Measurements from ENCODE around the gene KRT73. TPM values are rescaled to one million over a fixed set of nuclear protein-coding genes. Genes with fewer than 3 reads are reported as not detected.

The KRT73 gene
- total RNA-seq, 1 experiment from 2014 or later, result not detected

- CTCF ChIA-PET, result interaction anchor here (0.5 to 6.6 kb wide), 34 partner anchors 10 to 426 kb away, joined by 3 to 50 read pairs (median 4); partner anchors contain the start of gene KRT5
Measured at GRCh38 chr12:52582971-52583456, 35.3 kb downstream of the KRT73 start.

GRCh38 chr12:52582486-52582885 lies 35.9 kb downstream of the KRT73 start:
- H3K27ac Mint-ChIP-seq, result no peak overlapping the region
- H3K27me3 Mint-ChIP-seq (ENCODE audit: low read depth), result no peaks in the 10 kb centered on the region
- ChIA-PET CTCF (interaction anchor here (0.5 to 6.6 kb wide), 31 partner anchors 10 to 426 kb away, joined by 3 to 50 read pairs (median 4); partner anchors contain the start of gene KRT5), POLR2A (no interaction called here)
- H3K9me3 Mint-ChIP-seq, result no peaks in the 10 kb centered on the region
- no peaks in the 10 kb centered on the region for H3K36me3 Mint-ChIP-seq
- peaks cover 6% of the 10 kb centered on the region for H3K4me1 Mint-ChIP-seq
- no peak for DNase-seq (ENCODE audit: low spot score)
- peak; percentile 8 for ATAC-seq
- no peak overlapping the region; the same call in 1 of the 2 replicates for H3K4me3 Mint-ChIP-seq
- TF ChIP-seq SMAD4 (CRISPR knock-in tag; IDR thresholded peaks at IDR 0.05) (no peak), CDX4 (CRISPR knock-in tag; IDR thresholded peaks at IDR 0.05; ENCODE audit: borderline replicate concordance) (no peak), ZNF281 (CRISPR knock-in tag; IDR thresholded peaks at IDR 0.05) (no peak), PREB (CRISPR knock-in tag; IDR thresholded peaks at IDR 0.05; ENCODE audit: borderline replicate concordance) (no peak), FOXJ3 (CRISPR knock-in tag; IDR thresholded peaks at IDR 0.05; ENCODE audit: borderline replicate concordance) (no peak), ZNF425 (CRISPR knock-in tag; conservative IDR thresholded peaks at IDR 0.05) (no peak), RELA (CRISPR knock-in tag; IDR thresholded peaks at IDR 0.05; ENCODE audit: borderline replicate concordance) (no peak), CREB1 (CRISPR knock-in tag; IDR thresholded peaks at IDR 0.05) (no peak), ZBTB21 (CRISPR knock-in tag; IDR thresholded peaks at IDR 0.05; ENCODE audit: borderline replicate concordance) (no peak), GABPB1 (CRISPR knock-in tag; IDR thresholded peaks at IDR 0.05) (no peak), ZNF396 (CRISPR knock-in tag; IDR thresholded peaks at IDR 0.05; ENCODE audit: borderline replicate concordance) (no peak), EMX1 (CRISPR knock-in tag; IDR thresholded peaks at IDR 0.05) (no peak)

More at GRCh38 chr12:52582971-52583456, 35.3 kb downstream of the KRT73 start:
- H3K27me3 Mint-ChIP-seq (ENCODE audit: low read depth), result no peaks in the 10 kb centered on the region
- no peaks in the 10 kb centered on the region for H3K36me3 Mint-ChIP-seq
- H3K4me3 Mint-ChIP-seq, result no peak overlapping the region; the same call in 1 of the 2 replicates
- H3K9me3 Mint-ChIP-seq, result no peaks in the 10 kb centered on the region
- POLR2A ChIA-PET, result interaction anchor here (0.9 kb wide), 1 partner anchor 287 kb away, joined by 3 read pairs; no protein-coding TSS in a partner anchor
- no peak for TF ChIP-seq CDX4 (CRISPR knock-in tag; IDR thresholded peaks at IDR 0.05; ENCODE audit: borderline replicate concordance)
- no peak for TF ChIP-seq ZNF532 (CRISPR knock-in tag; IDR thresholded peaks at IDR 0.05; ENCODE audit: borderline replicate concordance)
- no peak for TF ChIP-seq ZNF219 (CRISPR knock-in tag; IDR thresholded peaks at IDR 0.05; ENCODE audit: borderline replicate concordance)
- no peak for TF ChIP-seq ZNF396 (CRISPR knock-in tag; IDR thresholded peaks at IDR 0.05; ENCODE audit: borderline replicate concordance)
- no peak for TF ChIP-seq MXD4 (CRISPR knock-in tag; IDR thresholded peaks at IDR 0.05; ENCODE audit: borderline replicate concordance)
- no peak for TF ChIP-seq SOX15 (CRISPR knock-in tag; IDR thresholded peaks at IDR 0.05)
- peak; percentile 74 for DNase-seq (ENCODE audit: low spot score)
- peaks cover 6% of the 10 kb centered on the region for H3K4me1 Mint-ChIP-seq
- no peak overlapping the region for H3K27ac Mint-ChIP-seq
- peak; percentile 97 for ATAC-seq
